C4-2B (cell line): ENCODE data around the gene FSTL5.

ENCODE experiments used
- CTCF ChIP-seq: fragments of 450-650 bp; conservative IDR thresholded peaks from 2 replicates; pipeline ENCODE4 v1.5.1; 2017; ENCODE audit warnings: mild to moderate bottlenecking
- ZFX ChIP-seq: fragments of 450-650 bp; IDR thresholded peaks from 2 replicates; pipeline ENCODE4 v1.6.1; 2017

DNA sequence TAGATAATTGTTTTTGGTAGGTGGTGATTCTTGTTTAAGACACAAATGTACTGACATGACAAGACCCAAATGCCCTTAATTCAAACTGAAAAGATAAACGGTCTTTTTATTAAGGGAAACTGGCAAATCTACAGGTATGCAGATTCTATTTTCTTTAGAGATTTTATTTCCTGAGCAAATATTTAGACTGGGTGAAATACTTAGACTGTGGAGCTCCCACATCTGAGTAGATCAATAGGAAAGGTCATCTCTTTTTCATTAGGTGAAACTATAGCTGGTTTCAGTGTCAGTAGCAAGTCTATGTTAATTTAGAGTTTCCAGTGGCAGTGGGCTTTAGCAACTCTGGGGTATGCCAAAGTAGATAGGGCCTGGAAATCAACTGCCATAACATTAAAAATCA is 446.7 kb downstream of the FSTL5 start:
- no peak for TF ChIP-seq CTCF
- no peak for TF ChIP-seq ZFX
